ENCODE measurements around the gene FIBP. TPM values are rescaled to one million over a fixed set of nuclear protein-coding genes. Genes with fewer than 3 reads are reported as not detected.

FIBP gene
- total RNA-seq, 1 donor from 2014 or later: 78.6 TPM

DNA sequence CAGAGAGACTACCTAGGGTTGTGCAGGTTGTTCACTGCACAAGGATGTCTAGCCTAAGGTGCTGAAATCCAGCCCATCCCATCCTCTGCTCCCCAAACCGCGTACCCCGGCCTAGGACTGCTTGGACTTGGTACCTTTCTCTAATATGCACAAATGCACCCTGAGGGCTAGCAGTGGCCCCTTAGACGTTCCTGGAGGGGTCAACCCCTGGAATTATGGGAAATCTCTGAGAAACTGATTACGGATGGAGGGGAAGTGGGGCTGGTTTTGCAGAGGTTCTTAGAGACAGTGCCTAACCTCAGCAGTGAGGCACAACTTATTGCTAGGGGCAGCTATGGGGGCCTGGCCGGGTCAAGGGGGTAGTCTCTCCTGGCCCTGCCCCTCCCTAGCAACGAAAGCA lies 28.1 kb upstream of the FIBP start:
- no peak for DNase-seq (ENCODE audit: extremely low spot score in 2 of 2)
- Histone ChIP-seq H3K4me1 (peaks cover 80% of the 10 kb centered on the region), H3K4me3 (peak overlapping the region; percentile 13 to 26)

GRCh38 chr11:65915821-65916251 lies 27.6 kb upstream of the FIBP start:
- Histone ChIP-seq H3K27me3 (no peaks in the 10 kb centered on the region), H3K36me3 (no peaks in the 10 kb centered on the region), H3K4me3 (peak overlapping the region; percentile 13 to 26), H3K4me1 (peaks cover 78% of the 10 kb centered on the region), H3K9me3 (no peaks in the 10 kb centered on the region), H3K27ac (peak overlapping the region; percentile 93)
- TF ChIP-seq POLR2A (IDR thresholded peaks at IDR 0.05) (peak in 1 of 2 donors; percentile 21), POLR2AphosphoS5 (IDR thresholded peaks at IDR 0.05; ENCODE audit: insufficient read depth in 1 of 2, low read depth in 1 of 2) (peak; percentile 94 to 95)
- TF ChIP-seq, protein P1, sequence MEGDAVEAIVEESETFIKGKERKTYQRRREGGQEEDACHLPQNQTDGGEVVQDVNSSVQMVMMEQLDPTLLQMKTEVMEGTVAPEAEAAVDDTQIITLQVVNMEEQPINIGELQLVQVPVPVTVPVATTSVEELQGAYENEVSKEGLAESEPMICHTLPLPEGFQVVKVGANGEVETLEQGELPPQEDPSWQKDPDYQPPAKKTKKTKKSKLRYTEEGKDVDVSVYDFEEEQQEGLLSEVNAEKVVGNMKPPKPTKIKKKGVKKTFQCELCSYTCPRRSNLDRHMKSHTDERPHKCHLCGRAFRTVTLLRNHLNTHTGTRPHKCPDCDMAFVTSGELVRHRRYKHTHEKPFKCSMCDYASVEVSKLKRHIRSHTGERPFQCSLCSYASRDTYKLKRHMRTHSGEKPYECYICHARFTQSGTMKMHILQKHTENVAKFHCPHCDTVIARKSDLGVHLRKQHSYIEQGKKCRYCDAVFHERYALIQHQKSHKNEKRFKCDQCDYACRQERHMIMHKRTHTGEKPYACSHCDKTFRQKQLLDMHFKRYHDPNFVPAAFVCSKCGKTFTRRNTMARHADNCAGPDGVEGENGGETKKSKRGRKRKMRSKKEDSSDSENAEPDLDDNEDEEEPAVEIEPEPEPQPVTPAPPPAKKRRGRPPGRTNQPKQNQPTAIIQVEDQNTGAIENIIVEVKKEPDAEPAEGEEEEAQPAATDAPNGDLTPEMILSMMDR (IDR thresholded peaks at IDR 0.05): no peak
- intact Hi-C loops (cut with DNase I): loop anchor here (5.0 kb wide), 1 partner anchor 34 kb away; no protein-coding TSS in a partner anchor
- peak in 1 of 2 donors; percentile 98 for DNase-seq (ENCODE audit: extremely low spot score in 2 of 2)

More for the DNA sequence above, 28.1 kb upstream of the FIBP start:
- intact Hi-C loops (cut with DNase I): loop anchor here (5.0 kb wide), 1 partner anchor 34 kb away; no protein-coding TSS in a partner anchor
- H3K9me3 ChIP-seq: no peaks in the 10 kb centered on the region
- TF ChIP-seq, protein P1 (IDR thresholded peaks at IDR 0.05): no peak
- TF ChIP-seq POLR2AphosphoS5 (IDR thresholded peaks at IDR 0.05; ENCODE audit: insufficient read depth in 1 of 2, low read depth in 1 of 2): no peak
- no peak for TF ChIP-seq POLR2A (IDR thresholded peaks at IDR 0.05)
- peak overlapping the region; percentile 93 for H3K27ac ChIP-seq
- no peaks in the 10 kb centered on the region for H3K27me3 ChIP-seq
- H3K36me3 ChIP-seq: no peaks in the 10 kb centered on the region

DNA sequence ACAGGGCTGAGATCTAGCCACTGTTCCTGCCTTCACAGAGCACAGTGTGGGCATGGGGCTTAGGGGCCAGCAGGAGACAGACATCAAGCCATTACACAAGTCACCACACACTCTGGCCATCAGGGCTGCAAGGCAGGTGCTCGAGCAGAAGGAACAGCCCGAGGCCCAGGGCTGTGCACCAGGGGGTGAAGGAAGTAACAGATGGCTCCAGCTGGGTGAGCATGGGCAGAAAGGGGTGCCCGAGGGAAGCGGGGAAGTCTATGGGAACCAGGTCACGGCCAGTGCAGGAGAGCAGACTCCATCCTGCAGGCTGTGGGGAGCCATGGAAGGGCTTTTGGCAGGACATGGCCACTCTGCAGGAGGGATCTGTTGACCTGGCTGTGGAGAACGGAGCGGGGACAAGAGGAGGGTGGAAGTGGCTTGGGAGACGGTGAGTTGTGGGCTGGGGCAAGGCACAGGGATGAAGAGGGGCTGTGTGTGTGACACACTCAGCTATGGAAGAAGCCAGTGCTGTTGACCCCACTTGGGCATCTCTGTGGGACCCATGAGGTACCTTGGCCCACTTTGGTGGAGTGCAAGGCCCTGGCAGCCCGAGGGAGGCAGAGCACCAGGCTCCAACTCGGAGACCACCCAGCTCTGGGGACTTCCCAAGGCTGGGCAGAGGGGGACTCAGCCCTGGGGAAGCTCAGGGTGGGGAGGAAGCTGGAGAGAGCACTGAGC lies 27.0 kb upstream of the FIBP start:
- no peak for DNase-seq (ENCODE audit: extremely low spot score in 2 of 2)
- H3K4me1 ChIP-seq: peaks cover 73% of the 10 kb centered on the region
- intact Hi-C loops (cut with DNase I): loop anchor here (5.0 kb wide), 1 partner anchor 33 kb away; no protein-coding TSS in a partner anchor

DNA sequence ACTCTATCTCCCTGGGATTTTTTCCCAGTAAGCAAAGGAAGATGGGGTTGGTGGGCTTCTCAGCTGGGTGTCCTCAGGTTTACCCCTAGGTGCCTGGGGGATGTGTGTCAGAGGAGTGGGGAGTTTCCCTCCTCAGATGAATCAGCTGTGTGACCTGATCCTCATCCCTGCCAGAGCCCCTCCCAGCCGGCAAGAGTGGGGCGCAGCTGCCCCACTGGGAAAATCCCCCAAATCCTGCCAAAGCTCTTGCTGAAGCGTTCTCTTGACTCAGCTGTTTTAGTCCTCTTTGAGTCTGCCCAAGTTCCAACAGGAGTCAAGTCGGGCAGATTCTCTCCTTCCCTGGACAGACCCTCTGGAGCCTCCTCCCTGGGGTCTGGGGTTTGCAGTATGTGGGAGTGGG lies 24.6 kb upstream of the FIBP start:
- DNase-seq (ENCODE audit: extremely low spot score in 2 of 2): no peak
- Histone ChIP-seq H3K36me3 (no peaks in the 10 kb centered on the region), H3K4me1 (peaks cover 61% of the 10 kb centered on the region), H3K4me3 (no peak overlapping the region), H3K27ac (peak overlapping the region; percentile 76), H3K27me3 (no peaks in the 10 kb centered on the region), H3K9me3 (no peaks in the 10 kb centered on the region)
- intact Hi-C loops (cut with DNase I): no loop called here
- TF ChIP-seq, protein P1 (IDR thresholded peaks at IDR 0.05): no peak
- no peak for TF ChIP-seq POLR2A (IDR thresholded peaks at IDR 0.05)
- TF ChIP-seq POLR2AphosphoS5 (IDR thresholded peaks at IDR 0.05; ENCODE audit: insufficient read depth in 1 of 2, low read depth in 1 of 2): no peak

More for the DNA sequence above, 27.0 kb upstream of the FIBP start:
- TF ChIP-seq POLR2A (IDR thresholded peaks at IDR 0.05) (no peak), POLR2AphosphoS5 (IDR thresholded peaks at IDR 0.05; ENCODE audit: insufficient read depth in 1 of 2, low read depth in 1 of 2) (no peak)
- TF ChIP-seq, protein P1 (IDR thresholded peaks at IDR 0.05): no peak
- H3K9me3 ChIP-seq: no peaks in the 10 kb centered on the region
- H3K4me3 ChIP-seq: peak overlapping the region; percentile 13 to 26
- peak overlapping the region; percentile 93 for H3K27ac ChIP-seq
- H3K36me3 ChIP-seq: no peaks in the 10 kb centered on the region
- H3K27me3 ChIP-seq: no peaks in the 10 kb centered on the region
